D721Med (cell line): ENCODE data around the gene TMC7.

ENCODE experiments used
- DNase-seq: peaks from one replicate; pipeline ENCODE4 v3.0.0; 2011; ENCODE audit warnings: low spot score; ENCODE audit not compliant: insufficient read length
- FAIRE-seq: peaks from 2 replicates; lab custom pipeline; 2011; peaks lifted over from hg19 to GRCh38; lab: Jason Lieb, UNC
- TF ChIP-seq, protein P1 (sequence below): IDR thresholded peaks from 2 replicates; pipeline ENCODE4 v1.5.1; 2012; ENCODE audit warnings: mild to moderate bottlenecking, control low read depth; ENCODE audit not compliant: insufficient read depth; ENCODE audit errors: missing control alignments

TMC7 gene

GRCh38 chr16:18959031-18959505 is 24.7 kb upstream of the TMC7 start:
- TF ChIP-seq, protein P1, sequence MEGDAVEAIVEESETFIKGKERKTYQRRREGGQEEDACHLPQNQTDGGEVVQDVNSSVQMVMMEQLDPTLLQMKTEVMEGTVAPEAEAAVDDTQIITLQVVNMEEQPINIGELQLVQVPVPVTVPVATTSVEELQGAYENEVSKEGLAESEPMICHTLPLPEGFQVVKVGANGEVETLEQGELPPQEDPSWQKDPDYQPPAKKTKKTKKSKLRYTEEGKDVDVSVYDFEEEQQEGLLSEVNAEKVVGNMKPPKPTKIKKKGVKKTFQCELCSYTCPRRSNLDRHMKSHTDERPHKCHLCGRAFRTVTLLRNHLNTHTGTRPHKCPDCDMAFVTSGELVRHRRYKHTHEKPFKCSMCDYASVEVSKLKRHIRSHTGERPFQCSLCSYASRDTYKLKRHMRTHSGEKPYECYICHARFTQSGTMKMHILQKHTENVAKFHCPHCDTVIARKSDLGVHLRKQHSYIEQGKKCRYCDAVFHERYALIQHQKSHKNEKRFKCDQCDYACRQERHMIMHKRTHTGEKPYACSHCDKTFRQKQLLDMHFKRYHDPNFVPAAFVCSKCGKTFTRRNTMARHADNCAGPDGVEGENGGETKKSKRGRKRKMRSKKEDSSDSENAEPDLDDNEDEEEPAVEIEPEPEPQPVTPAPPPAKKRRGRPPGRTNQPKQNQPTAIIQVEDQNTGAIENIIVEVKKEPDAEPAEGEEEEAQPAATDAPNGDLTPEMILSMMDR, result no peak
- FAIRE-seq (no peak), DNase-seq (peak; percentile 43)

GRCh38 chr16:18965555-18965954 is 18.2 kb upstream of the TMC7 start:
- TF ChIP-seq, protein P1, result no peak

GRCh38 chr16:18966791-18967190 is 16.9 kb upstream of the TMC7 start:
- TF ChIP-seq, protein P1, result no peak
- DNase-seq (no peak), FAIRE-seq (no peak)

More at GRCh38 chr16:18965555-18965954, 18.2 kb upstream of the TMC7 start:
- FAIRE-seq, result no peak
- DNase-seq, result no peak

DNA sequence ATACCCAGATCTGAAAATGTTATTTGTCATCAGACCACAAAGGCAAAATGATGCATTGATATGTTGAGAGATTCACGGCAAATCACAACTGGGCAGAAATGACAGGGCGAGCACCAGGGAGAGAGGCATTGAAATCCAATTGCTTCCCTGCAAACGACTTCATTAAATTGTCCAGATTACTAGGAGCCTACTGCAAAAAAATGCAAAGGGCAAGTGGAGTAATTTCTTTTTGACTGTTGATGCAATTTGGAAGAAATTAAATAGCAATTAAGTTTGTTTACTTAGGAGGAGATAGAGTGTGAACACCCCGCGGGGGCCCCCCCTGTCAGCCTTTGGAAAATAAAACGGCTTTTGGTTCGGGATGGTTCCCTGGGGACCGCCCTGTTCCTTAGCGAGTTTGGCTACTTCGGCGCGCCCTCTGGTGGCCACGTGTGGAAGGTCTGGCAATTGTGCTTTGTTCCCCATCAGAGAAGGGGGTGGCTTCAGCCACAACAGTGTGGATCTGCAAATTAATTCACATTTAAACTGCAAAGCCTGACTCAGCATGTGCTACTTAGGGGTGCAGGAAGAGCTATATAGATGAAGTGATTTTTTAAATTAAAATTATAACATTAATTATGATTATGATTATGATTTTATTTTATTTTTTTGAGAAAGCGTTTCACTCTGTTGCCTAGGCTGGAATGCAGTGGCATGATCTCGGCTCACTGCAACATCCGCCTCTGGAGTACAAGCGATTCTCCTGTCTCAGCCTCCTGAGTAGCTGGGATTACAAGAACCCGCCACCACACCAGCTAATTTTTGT is 14.5 kb upstream of the TMC7 start:
- TF ChIP-seq, protein P1, result peak; percentile 97
- FAIRE-seq, result no peak
- DNase-seq, result peak; percentile 70

DNA sequence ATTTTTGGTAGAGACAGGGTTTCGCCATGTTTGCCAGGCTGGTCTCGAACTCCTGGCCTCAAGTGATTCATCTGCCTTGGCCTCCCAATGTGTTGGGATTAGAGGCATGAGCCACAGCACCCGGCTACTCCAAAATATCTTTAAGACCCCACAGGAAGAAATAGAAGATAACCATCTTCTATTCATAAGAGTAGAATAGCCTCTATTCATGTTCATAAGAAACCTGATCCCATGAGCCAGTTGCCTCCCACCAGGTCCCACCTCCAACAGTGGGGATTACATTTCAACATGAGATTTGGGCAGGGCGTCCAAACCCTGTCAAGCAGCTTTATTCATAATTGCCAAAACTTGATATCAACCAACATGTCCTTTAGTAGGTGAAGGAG is 13.9 kb upstream of the TMC7 start:
- TF ChIP-seq, protein P1, result no peak
- no peak for FAIRE-seq
- DNase-seq, result no peak

DNA sequence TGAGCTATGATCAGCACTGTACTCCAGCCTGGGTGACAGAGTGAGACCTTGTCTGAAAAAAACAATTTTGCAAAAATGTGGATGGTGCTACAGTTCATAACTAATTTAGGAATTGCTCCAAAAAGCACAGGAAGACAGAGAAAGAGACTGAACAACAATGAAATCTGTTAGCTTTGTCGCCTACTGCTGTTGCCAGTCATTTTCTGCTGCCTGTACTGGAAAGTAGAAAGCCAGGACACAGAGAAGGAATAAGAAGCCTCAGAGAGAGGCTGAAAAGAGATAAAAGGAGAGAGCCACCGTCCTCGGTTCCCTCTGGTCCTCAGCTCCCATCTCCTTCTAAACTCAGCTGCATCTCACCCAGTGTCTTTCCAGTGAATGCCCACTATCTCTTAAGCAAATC is 8.6 kb upstream of the TMC7 start:
- no peak for DNase-seq
- TF ChIP-seq, protein P1, result no peak
- no peak for FAIRE-seq

DNA sequence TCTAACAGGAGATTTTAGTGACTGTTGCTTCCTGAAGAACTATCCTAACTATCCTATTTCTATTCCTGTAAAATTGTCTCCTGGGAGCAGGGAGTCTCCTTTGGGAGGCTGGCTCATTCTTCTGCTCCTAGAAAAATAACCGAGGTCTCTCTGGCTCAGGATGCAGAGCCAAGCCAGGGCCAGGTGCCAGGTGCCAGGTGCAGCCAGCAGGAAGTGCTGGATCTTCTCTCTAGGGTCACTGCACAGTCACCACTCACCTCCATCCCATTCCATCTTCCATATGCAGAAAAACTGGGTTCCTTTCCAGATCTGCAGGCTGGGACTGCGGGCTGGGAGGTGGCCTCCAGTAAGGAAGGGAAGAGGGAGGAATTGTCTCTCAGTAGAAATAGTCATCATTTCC is 3.8 kb upstream of the TMC7 start:
- DNase-seq (no peak), FAIRE-seq (no peak)
- TF ChIP-seq, protein P1, result no peak
